Bronchus fibroblast of lung (primary cell): ENCODE data around the gene PINK1. TPM values are rescaled to one million over a fixed set of nuclear protein-coding genes. Genes with fewer than 3 reads are reported as not detected.

Source experiments
- total RNA-seq: library from RNA; depleted of rRNA; stranded (reverse); fragments of >200 nt; gene quantifications from 2 replicates; pipeline ENCODE4 v1.2.3, GENCODE V29; 2015

The PINK1 gene
- 46.4 and 48.2 TPM in 2 replicates for total RNA-seq

GRCh38 chr1:20633190-20634064 lies at the start of gene PINK1:
Gene PINK1, plus strand, starts transcription at chr1:20633458. Its CDS starts 91 bp downstream, at chr1:20633549.

GRCh38 chr1:20588634-20589225 lies 44.5 kb upstream of the PINK1 start, which contains the start of gene CDA:
Gene CDA, plus strand, starts transcription at chr1:20589097. Its CDS starts 33 bp downstream, at chr1:20589130.

DNA sequence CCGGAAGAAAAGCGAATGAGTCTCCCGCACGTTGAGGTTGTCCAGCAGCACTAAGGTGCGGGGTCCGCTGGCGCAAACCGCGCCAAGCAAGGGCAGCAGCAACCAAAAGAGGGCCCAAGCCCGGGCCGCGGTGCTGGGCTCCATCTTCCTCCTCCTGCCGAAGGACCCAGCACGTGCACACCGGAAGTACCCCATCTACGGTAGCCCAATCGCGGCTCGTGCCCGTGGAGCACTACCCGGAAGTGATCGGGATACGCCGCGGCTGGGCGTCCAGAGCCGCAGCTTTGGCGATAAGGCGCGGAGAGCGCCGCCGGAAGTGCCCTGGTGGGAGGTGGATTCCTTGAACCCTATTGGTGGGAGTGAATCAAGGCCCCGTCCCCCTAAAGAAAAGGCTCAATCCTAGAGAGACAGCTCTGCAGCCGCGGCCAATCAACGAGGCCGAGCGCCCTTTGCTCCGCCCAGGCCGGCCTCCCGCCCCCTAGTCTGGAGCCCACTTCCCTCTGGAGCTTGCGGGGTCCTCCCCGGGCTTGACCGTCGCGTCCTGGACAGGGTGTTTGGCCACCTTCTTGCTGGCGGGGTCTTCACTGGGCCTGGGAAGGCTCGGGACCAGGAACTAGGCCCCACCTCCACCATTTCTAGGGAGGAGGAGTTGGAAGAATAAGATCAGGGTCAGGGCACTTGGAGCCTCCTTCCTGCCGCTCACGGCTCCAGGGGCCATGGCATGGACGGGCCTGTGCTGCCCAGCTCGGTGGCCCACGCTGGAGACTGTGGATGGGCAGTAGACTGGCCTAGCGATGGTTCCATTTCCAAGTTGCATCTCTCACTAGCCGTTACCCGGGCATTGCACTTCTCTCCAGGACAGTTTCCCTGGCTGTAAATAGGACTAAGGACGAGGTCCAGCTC lies 28.2 kb downstream of the PINK1 start, which contains the start of gene DDOST:
Gene DDOST (minus strand): TSS at position 163 of the 903 bp plus-strand sequence. CDS start 19 bp downstream, at position 144.

Other genes with a start within 250 kb of the PINK1 start
- gene CAMK2N1, start 147.2 kb upstream of the PINK1 start, total RNA-seq = 18.7 and 28.6 TPM in 2 replicates
- gene MUL1, start 125.3 kb upstream of the PINK1 start, total RNA-seq = 22.7 and 24.1 TPM in 2 replicates
- under 0.01 and 0.15 TPM in 2 replicates for gene FAM43B, start 80.9 kb upstream of the PINK1 start, total RNA-seq
- 4.2 and 6.5 TPM in 2 replicates for gene CDA, start 44.4 kb upstream of the PINK1 start, total RNA-seq
- gene DDOST, start 27.9 kb downstream of the PINK1 start, total RNA-seq = 303 and 316 TPM in 2 replicates
- gene KIF17, start 84.5 kb downstream of the PINK1 start, total RNA-seq = 1.0 and 1.8 TPM in 2 replicates
- gene SH2D5, start 99.2 kb downstream of the PINK1 start, total RNA-seq = 5.2 and 5.5 TPM in 2 replicates
- 104 and 144 TPM in 2 replicates for gene HP1BP3, start 153.8 kb downstream of the PINK1 start, total RNA-seq